GM12875 (cell line): Measurements from ENCODE around the gene MTCL1.

ENCODE experiments used
- H3K4me3 ChIP-seq: one replicate; pipeline ENCODE4 v1.5.1; 2011; ENCODE audit warnings: low read depth, low read length, control low read depth
- CTCF ChIP-seq: IDR thresholded peaks from 2 replicates; pipeline ENCODE4 v1.5.1; 2011; ENCODE audit warnings: low read depth, mild to moderate bottlenecking, control low read depth, inconsistent platforms, low read length, moderate library complexity, borderline replicate concordance; ENCODE audit not compliant: insufficient read depth

Gene MTCL1

GRCh38 chr18:8786483-8787370 lies 81.4 kb downstream of the MTCL1 start:
- no peak overlapping the region for H3K4me3 ChIP-seq
- TF ChIP-seq CTCF = no peak

- TF ChIP-seq CTCF = no peak
Observed at GRCh38 chr18:8787371-8787670, 82.0 kb downstream of the MTCL1 start.

GRCh38 chr18:8787794-8788193 lies 82.4 kb downstream of the MTCL1 start:
- no peak overlapping the region for H3K4me3 ChIP-seq
- no peak for TF ChIP-seq CTCF

More at GRCh38 chr18:8787371-8787670, 82.0 kb downstream of the MTCL1 start:
- H3K4me3 ChIP-seq = no peak overlapping the region

GRCh38 chr18:8788503-8789429 lies 83.4 kb downstream of the MTCL1 start:
- no peak overlapping the region for H3K4me3 ChIP-seq
- TF ChIP-seq CTCF = no peak

GRCh38 chr18:8791171-8791651 lies 85.9 kb downstream of the MTCL1 start:
- TF ChIP-seq CTCF = no peak
- no peak overlapping the region for H3K4me3 ChIP-seq

- no peak for TF ChIP-seq CTCF
- H3K4me3 ChIP-seq = no peak overlapping the region
Observed at GRCh38 chr18:8792688-8793316, 87.4 kb downstream of the MTCL1 start.
